HFFc6 (cell line): ENCODE data around the gene MCC. TPM values are rescaled to one million over a fixed set of nuclear protein-coding genes. Genes with fewer than 3 reads are reported as not detected.

ENCODE experiments used
- DNase-seq: peaks from one replicate; pipeline ENCODE4 v3.0.0-alpha.2; 2018
- H3K27ac Mint-ChIP-seq: 2 replicates; pipeline ENCODE4 v1.8.0; 2020; ENCODE audit warnings: mild to moderate bottlenecking, mixed read lengths
- H3K27me3 Mint-ChIP-seq: 2 replicates; pipeline ENCODE4 v1.8.0; 2021; ENCODE audit warnings: mild to moderate bottlenecking, moderate library complexity, mixed read lengths; ENCODE audit not compliant: insufficient read depth
- H3K36me3 Mint-ChIP-seq: 2 replicates; pipeline ENCODE4 v1.8.0; 2021; ENCODE audit warnings: low read depth, mixed read lengths
- H3K4me1 Mint-ChIP-seq: 2 replicates; pipeline ENCODE4 v1.8.0; 2020; ENCODE audit warnings: low read depth, mixed read lengths
- H3K4me3 Mint-ChIP-seq: 2 replicates; pipeline ENCODE4 v1.8.0; 2020; ENCODE audit warnings: mild to moderate bottlenecking, moderate library complexity, mixed read lengths
- H3K9me3 Mint-ChIP-seq: 2 replicates; pipeline ENCODE4 v1.8.0; 2020; ENCODE audit warnings: mild to moderate bottlenecking, mixed read lengths
- CTCF ChIP-seq: fragments of 200-600 bp; sonication (generic); IDR thresholded peaks from 2 replicates; pipeline ENCODE4 v1.5.0; 2021; ENCODE audit warnings: antibody characterized with exemption, mild to moderate bottlenecking
- total RNA-seq, 6 experiments: library from RNA; stranded (reverse); fragmentation: NEBNext Ultra II Directional; extraction: Animal tissue kit (Norgen Biotek cat#: 25700); gene quantifications; 2 replicates in 1 of 6; 3 replicates in 5 of 6; pipeline ENCODE4 v1.2.3, GENCODE V29; 2021

The MCC gene
- total RNA-seq, 6 experiments from 2014 or later = 2.5 to 4.9 (median 3.0) TPM

GRCh38 chr5:113523168-113523567 lies 34.9 kb upstream of the MCC start:
- Mint-ChIP-seq H3K9me3 (no peaks in the 10 kb centered on the region), H3K27ac (no peak overlapping the region), H3K4me3 (no peak overlapping the region), H3K27me3 (no peaks in the 10 kb centered on the region), H3K36me3 (peaks cover 14% of the 10 kb centered on the region), H3K4me1 (peaks cover 54% of the 10 kb centered on the region)
- DNase-seq = no peak
- no peak for TF ChIP-seq CTCF

GRCh38 chr5:113520899-113521298 lies 32.6 kb upstream of the MCC start:
- no peak for DNase-seq
- no peak overlapping the region; the same call in 1 of the 2 replicates for H3K27ac Mint-ChIP-seq
- TF ChIP-seq CTCF = no peak

GRCh38 chr5:113520429-113520828 lies 32.2 kb upstream of the MCC start:
- H3K4me1 Mint-ChIP-seq = peaks cover 43% of the 10 kb centered on the region
- H3K9me3 Mint-ChIP-seq = no peaks in the 10 kb centered on the region
- no peaks in the 10 kb centered on the region for H3K27me3 Mint-ChIP-seq
- peaks cover 26% of the 10 kb centered on the region for H3K36me3 Mint-ChIP-seq
- peak; percentile 39 for DNase-seq
- no peak for TF ChIP-seq CTCF
- peak overlapping the region; percentile 54; the same call in 1 of the 2 replicates for H3K27ac Mint-ChIP-seq
- H3K4me3 Mint-ChIP-seq = no peak overlapping the region

More at GRCh38 chr5:113520899-113521298, 32.6 kb upstream of the MCC start:
- Mint-ChIP-seq H3K4me1 (peaks cover 41% of the 10 kb centered on the region), H3K4me3 (no peak overlapping the region), H3K9me3 (no peaks in the 10 kb centered on the region), H3K36me3 (peaks cover 22% of the 10 kb centered on the region), H3K27me3 (no peaks in the 10 kb centered on the region)

- no peak for TF ChIP-seq CTCF
- Mint-ChIP-seq H3K4me3 (no peak overlapping the region), H3K36me3 (peaks cover 27% of the 10 kb centered on the region), H3K9me3 (no peaks in the 10 kb centered on the region), H3K27me3 (no peaks in the 10 kb centered on the region), H3K27ac (no peak overlapping the region), H3K4me1 (peaks cover 46% of the 10 kb centered on the region)
- DNase-seq = no peak
These were observed 31.2 kb upstream of the MCC start for GRCh38 chr5:113519412-113519811.

- H3K4me3 Mint-ChIP-seq = no peak overlapping the region
- H3K4me1 Mint-ChIP-seq = peaks cover 49% of the 10 kb centered on the region
- H3K27me3 Mint-ChIP-seq = no peaks in the 10 kb centered on the region
- no peak for DNase-seq
- H3K36me3 Mint-ChIP-seq = peaks cover 27% of the 10 kb centered on the region
- TF ChIP-seq CTCF = no peak
- no peak overlapping the region for H3K27ac Mint-ChIP-seq
- H3K9me3 Mint-ChIP-seq = no peaks in the 10 kb centered on the region
These were observed 30.6 kb upstream of the MCC start for GRCh38 chr5:113518884-113519283.

- peak overlapping the region; percentile 89 for H3K4me3 Mint-ChIP-seq
- no peak for TF ChIP-seq CTCF
- peaks cover 44% of the 10 kb centered on the region for H3K4me1 Mint-ChIP-seq
- H3K27ac Mint-ChIP-seq = peak overlapping the region; percentile 88
- peaks cover 17% of the 10 kb centered on the region for H3K36me3 Mint-ChIP-seq
- H3K9me3 Mint-ChIP-seq = no peaks in the 10 kb centered on the region
- no peak for DNase-seq
- H3K27me3 Mint-ChIP-seq = no peaks in the 10 kb centered on the region; the same call in none of the 2 replicates
These were observed 26.0 kb upstream of the MCC start for GRCh38 chr5:113514289-113514635.
